Measurements from ENCODE around the gene FARP1.

Gene FARP1

GRCh38 chr13:98487522-98487921, 344.6 kb downstream of the FARP1 start:
- no CpG with 5 or more reads among the region's 5 CpGs for WGBS (ENCODE audit: extremely low coverage, insufficient coverage, insufficient read length)
- H3K4me3 ChIP-seq (ENCODE audit: low read depth, low read length) = no peak overlapping the region
- H3K14ac ChIP-seq (ENCODE audit: low read length) = no peak overlapping the region
- H3K79me2 ChIP-seq (ENCODE audit: control insufficient read depth, insufficient read depth, low read length, poor library complexity) = peaks cover 3% of the 10 kb centered on the region
- no peak overlapping the region for H3K18ac ChIP-seq (ENCODE audit: low read length)
- H2BK120ac ChIP-seq (ENCODE audit: insufficient read depth, low read length, poor library complexity) = no peak overlapping the region
- H2BK12ac ChIP-seq (ENCODE audit: low read length) = no peak overlapping the region
- H3K9ac ChIP-seq (ENCODE audit: low read length) = no peak overlapping the region
- H3K4me2 ChIP-seq (ENCODE audit: low read length) = no peak overlapping the region
- no peaks in the 10 kb centered on the region for H3K9me3 ChIP-seq (ENCODE audit: insufficient read depth, low read depth, low read length)
- DNase-seq = peak in 1 of 2 donors; percentile 57
- no peak overlapping the region for H2AK5ac ChIP-seq (ENCODE audit: low read length)
- no peak overlapping the region for H3K27ac ChIP-seq (ENCODE audit: low read depth, low read length)
- no peak overlapping the region for H2AFZ ChIP-seq (ENCODE audit: insufficient read depth, low read length, poor library complexity)
- peaks cover 15% of the 10 kb centered on the region for H3K79me1 ChIP-seq (ENCODE audit: low read length)
- no peak overlapping the region for H2BK5ac ChIP-seq (ENCODE audit: low read depth, low read length, poor library complexity)
- H3K36me3 ChIP-seq (ENCODE audit: control insufficient read depth in 1 of 2, insufficient read depth in 2 of 2, low read length in 2 of 2) = peaks cover 0 to 2% of the 10 kb centered on the region in 2 experiments
- no peak overlapping the region for H3K4ac ChIP-seq (ENCODE audit: low read depth, low read length)
- peaks cover 30 to 31% of the 10 kb centered on the region in 2 experiments for H3K4me1 ChIP-seq (ENCODE audit: control insufficient read depth in 1 of 2, insufficient read depth in 2 of 2, low read length in 2 of 2)
- no peak overlapping the region for H3K23ac ChIP-seq (ENCODE audit: low read length)
- H3K27me3 ChIP-seq (ENCODE audit: insufficient read depth, low read length) = no peaks in the 10 kb centered on the region
- no peak overlapping the region for H4K8ac ChIP-seq (ENCODE audit: low read depth, low read length)
- H4K12ac ChIP-seq (ENCODE audit: low read depth, low read length) = no peak overlapping the region
- H4K91ac ChIP-seq (ENCODE audit: low read depth, low read length) = no peak overlapping the region

DNA sequence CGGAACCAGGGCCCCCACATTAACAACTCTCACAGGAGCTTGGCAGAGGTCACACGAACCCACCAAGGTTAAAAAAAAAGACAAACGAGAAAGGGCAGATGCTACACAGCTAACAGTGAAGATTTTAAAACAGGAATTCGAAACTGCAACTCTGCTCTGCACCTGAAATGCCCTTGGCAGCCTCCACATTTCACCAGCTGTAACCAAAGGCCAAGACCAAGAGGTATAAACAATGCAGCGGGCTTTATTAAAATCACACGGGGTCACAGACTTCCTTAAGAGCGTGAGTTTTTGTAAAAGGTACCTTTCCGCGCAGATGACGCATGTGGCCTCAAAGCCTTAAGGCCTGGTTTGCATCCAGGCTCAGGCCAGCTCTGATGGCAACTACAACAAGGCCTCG, 345.8 kb downstream of the FARP1 start:
- Histone ChIP-seq H2AK5ac (ENCODE audit: low read length) (no peak overlapping the region), H3K9ac (ENCODE audit: low read length) (no peak overlapping the region), H3K36me3 (ENCODE audit: control insufficient read depth in 1 of 2, insufficient read depth in 2 of 2, low read length in 2 of 2) (peaks cover 0 to 2% of the 10 kb centered on the region in 2 experiments), H2BK120ac (ENCODE audit: insufficient read depth, low read length, poor library complexity) (no peak overlapping the region), H3K23ac (ENCODE audit: low read length) (no peak overlapping the region), H3K18ac (ENCODE audit: low read length) (no peak overlapping the region), H4K12ac (ENCODE audit: low read depth, low read length) (no peak overlapping the region), H3K79me2 (ENCODE audit: control insufficient read depth, insufficient read depth, low read length, poor library complexity) (no peaks in the 10 kb centered on the region), H4K8ac (ENCODE audit: low read depth, low read length) (no peak overlapping the region), H3K4me3 (ENCODE audit: low read depth, low read length) (no peak overlapping the region), H3K4me1 (ENCODE audit: control insufficient read depth in 1 of 2, insufficient read depth in 2 of 2, low read length in 2 of 2) (peaks cover 19 to 22% of the 10 kb centered on the region in 2 experiments), H2BK5ac (ENCODE audit: low read depth, low read length, poor library complexity) (no peak overlapping the region), H4K91ac (ENCODE audit: low read depth, low read length) (no peak overlapping the region), H3K27ac (ENCODE audit: low read depth, low read length) (no peak overlapping the region), H2AFZ (ENCODE audit: insufficient read depth, low read length, poor library complexity) (no peak overlapping the region), H3K14ac (ENCODE audit: low read length) (no peak overlapping the region), H2BK12ac (ENCODE audit: low read length) (no peak overlapping the region), H3K9me3 (ENCODE audit: insufficient read depth, low read depth, low read length) (no peaks in the 10 kb centered on the region), H3K4me2 (ENCODE audit: low read length) (no peak overlapping the region), H3K79me1 (ENCODE audit: low read length) (peaks cover 8% of the 10 kb centered on the region), H3K4ac (ENCODE audit: low read depth, low read length) (peak overlapping the region; percentile 10), H3K27me3 (ENCODE audit: insufficient read depth, low read length) (no peaks in the 10 kb centered on the region)
- no CpG with 5 or more reads among the region's 11 CpGs for WGBS (ENCODE audit: extremely low coverage, insufficient coverage, insufficient read length)
- DNase-seq = no peak

- no peak overlapping the region for H3K9ac ChIP-seq (ENCODE audit: low read length)
Observed at GRCh38 chr13:98489446-98490194, 346.7 kb downstream of the FARP1 start.

GRCh38 chr13:98490195-98490836, 347.4 kb downstream of the FARP1 start:
- no peaks in the 10 kb centered on the region for H3K27me3 ChIP-seq (ENCODE audit: insufficient read depth, low read length)
- no peak for DNase-seq
- H4K91ac ChIP-seq (ENCODE audit: low read depth, low read length) = no peak overlapping the region
- no peak overlapping the region for H3K23ac ChIP-seq (ENCODE audit: low read length)
- peaks cover 6 to 8% of the 10 kb centered on the region in 2 experiments for H3K4me1 ChIP-seq (ENCODE audit: control insufficient read depth in 1 of 2, insufficient read depth in 2 of 2, low read length in 2 of 2)
- no peaks in the 10 kb centered on the region for H3K9me3 ChIP-seq (ENCODE audit: insufficient read depth, low read depth, low read length)
- H4K12ac ChIP-seq (ENCODE audit: low read depth, low read length) = no peak overlapping the region
- H3K4me3 ChIP-seq (ENCODE audit: low read depth, low read length) = no peak overlapping the region
- H2BK12ac ChIP-seq (ENCODE audit: low read length) = no peak overlapping the region
- no peak overlapping the region for H3K14ac ChIP-seq (ENCODE audit: low read length)
- no peak overlapping the region for H2BK5ac ChIP-seq (ENCODE audit: low read depth, low read length, poor library complexity)
- H2AFZ ChIP-seq (ENCODE audit: insufficient read depth, low read length, poor library complexity) = no peak overlapping the region
- no peak overlapping the region for H3K9ac ChIP-seq (ENCODE audit: low read length)
- H3K79me1 ChIP-seq (ENCODE audit: low read length) = peaks cover 2% of the 10 kb centered on the region
- no peaks in the 10 kb centered on the region for H3K79me2 ChIP-seq (ENCODE audit: control insufficient read depth, insufficient read depth, low read length, poor library complexity)
- no CpG with 5 or more reads among the region's 9 CpGs for WGBS (ENCODE audit: extremely low coverage, insufficient coverage, insufficient read length)
- no peak overlapping the region for H4K8ac ChIP-seq (ENCODE audit: low read depth, low read length)
- H3K18ac ChIP-seq (ENCODE audit: low read length) = no peak overlapping the region
- H3K27ac ChIP-seq (ENCODE audit: low read depth, low read length) = no peak overlapping the region
- H3K4ac ChIP-seq (ENCODE audit: low read depth, low read length) = peak overlapping the region; percentile 21
- peaks cover 0 to 4% of the 10 kb centered on the region in 2 experiments for H3K36me3 ChIP-seq (ENCODE audit: control insufficient read depth in 1 of 2, insufficient read depth in 2 of 2, low read length in 2 of 2)
- no peak overlapping the region for H3K4me2 ChIP-seq (ENCODE audit: low read length)
- H2BK120ac ChIP-seq (ENCODE audit: insufficient read depth, low read length, poor library complexity) = no peak overlapping the region
- H2AK5ac ChIP-seq (ENCODE audit: low read length) = no peak overlapping the region

More at GRCh38 chr13:98489446-98490194, 346.7 kb downstream of the FARP1 start:
- Histone ChIP-seq H2AFZ (ENCODE audit: insufficient read depth, low read length, poor library complexity) (no peak overlapping the region), H4K8ac (ENCODE audit: low read depth, low read length) (no peak overlapping the region), H3K4ac (ENCODE audit: low read depth, low read length) (peak overlapping the region; percentile 21), H3K27me3 (ENCODE audit: insufficient read depth, low read length) (no peaks in the 10 kb centered on the region), H3K4me1 (ENCODE audit: control insufficient read depth in 1 of 2, insufficient read depth in 2 of 2, low read length in 2 of 2) (peaks cover 10 to 15% of the 10 kb centered on the region in 2 experiments), H4K91ac (ENCODE audit: low read depth, low read length) (no peak overlapping the region), H3K4me3 (ENCODE audit: low read depth, low read length) (no peak overlapping the region), H3K27ac (ENCODE audit: low read depth, low read length) (no peak overlapping the region), H3K23ac (ENCODE audit: low read length) (no peak overlapping the region), H2AK5ac (ENCODE audit: low read length) (no peak overlapping the region), H3K36me3 (ENCODE audit: control insufficient read depth in 1 of 2, insufficient read depth in 2 of 2, low read length in 2 of 2) (peaks cover 0 to 2% of the 10 kb centered on the region in 2 experiments), H4K12ac (ENCODE audit: low read depth, low read length) (no peak overlapping the region), H3K79me1 (ENCODE audit: low read length) (peaks cover 4% of the 10 kb centered on the region), H2BK12ac (ENCODE audit: low read length) (no peak overlapping the region), H3K18ac (ENCODE audit: low read length) (peak overlapping the region; percentile 51), H3K79me2 (ENCODE audit: control insufficient read depth, insufficient read depth, low read length, poor library complexity) (no peaks in the 10 kb centered on the region), H3K4me2 (ENCODE audit: low read length) (no peak overlapping the region), H2BK5ac (ENCODE audit: low read depth, low read length, poor library complexity) (no peak overlapping the region), H2BK120ac (ENCODE audit: insufficient read depth, low read length, poor library complexity) (no peak overlapping the region), H3K9me3 (ENCODE audit: insufficient read depth, low read depth, low read length) (no peaks in the 10 kb centered on the region), H3K14ac (ENCODE audit: low read length) (no peak overlapping the region)
- DNase-seq = no peak
- no CpG with 5 or more reads among the region's 8 CpGs for WGBS (ENCODE audit: extremely low coverage, insufficient coverage, insufficient read length)

Data from trophoblast cell (in vitro differentiated cells and primary cell).